ENCODE measurements around the gene GJD2.

The GJD2 gene

GRCh38 chr15:34760909-34761308 is 6.1 kb upstream of the GJD2 start:
- Histone ChIP-seq H3K4me1 (ENCODE audit: insufficient read depth, low read length, severe bottlenecking) (no peaks in the 10 kb centered on the region), H3K9ac (ENCODE audit: low read length) (no peak overlapping the region), H3K36me3 (ENCODE audit: insufficient read depth, low read length) (no peaks in the 10 kb centered on the region), H3K27me3 (ENCODE audit: insufficient read depth, low read length) (no peaks in the 10 kb centered on the region), H3K27ac (ENCODE audit: low read depth, low read length, poor library complexity, severe bottlenecking) (no peak overlapping the region), H3K4me3 (ENCODE audit: low read depth, low read length, poor library complexity, severe bottlenecking) (no peak overlapping the region), H3K9me2 (ENCODE audit: low read depth, low read length) (no peaks in the 10 kb centered on the region), H4K20me1 (ENCODE audit: insufficient read depth, low read length) (no peaks in the 10 kb centered on the region), H3F3A (ENCODE audit: insufficient read depth, low read length) (no peaks in the 10 kb centered on the region), H3K4me2 (ENCODE audit: low read length) (no peak overlapping the region), H3K79me2 (ENCODE audit: insufficient read depth, low read length) (no peaks in the 10 kb centered on the region), H2AFZ (ENCODE audit: low read length) (no peak overlapping the region), H3K9me3 (ENCODE audit: low read length) (no peaks in the 10 kb centered on the region)
- TF ChIP-seq CTCF (IDR thresholded peaks at IDR 0.05; ENCODE audit: low read length): no peak
- TF ChIP-seq EZH2 (IDR thresholded peaks at IDR 0.05; ENCODE audit: borderline replicate concordance, low read length): no peak

GRCh38 chr15:34759992-34760391 is 5.2 kb upstream of the GJD2 start:
- Histone ChIP-seq H3F3A (ENCODE audit: insufficient read depth, low read length) (no peaks in the 10 kb centered on the region), H3K27ac (ENCODE audit: low read depth, low read length, poor library complexity, severe bottlenecking) (no peak overlapping the region), H3K9me2 (ENCODE audit: low read depth, low read length) (no peaks in the 10 kb centered on the region), H3K9ac (ENCODE audit: low read length) (no peak overlapping the region), H3K9me3 (ENCODE audit: low read length) (no peaks in the 10 kb centered on the region), H3K79me2 (ENCODE audit: insufficient read depth, low read length) (no peaks in the 10 kb centered on the region), H3K27me3 (ENCODE audit: insufficient read depth, low read length) (no peaks in the 10 kb centered on the region), H2AFZ (ENCODE audit: low read length) (no peak overlapping the region), H3K36me3 (ENCODE audit: insufficient read depth, low read length) (no peaks in the 10 kb centered on the region), H3K4me3 (ENCODE audit: low read depth, low read length, poor library complexity, severe bottlenecking) (no peak overlapping the region), H3K4me2 (ENCODE audit: low read length) (no peak overlapping the region), H3K4me1 (ENCODE audit: insufficient read depth, low read length, severe bottlenecking) (no peaks in the 10 kb centered on the region), H4K20me1 (ENCODE audit: insufficient read depth, low read length) (no peaks in the 10 kb centered on the region)
- TF ChIP-seq CTCF (IDR thresholded peaks at IDR 0.05; ENCODE audit: low read length) (no peak), EZH2 (IDR thresholded peaks at IDR 0.05; ENCODE audit: borderline replicate concordance, low read length) (no peak)

- Histone ChIP-seq H3K4me1 (ENCODE audit: insufficient read depth, low read length, severe bottlenecking) (no peaks in the 10 kb centered on the region), H3K27ac (ENCODE audit: low read depth, low read length, poor library complexity, severe bottlenecking) (no peak overlapping the region), H3K4me3 (ENCODE audit: low read depth, low read length, poor library complexity, severe bottlenecking) (no peak overlapping the region), H3K9me3 (ENCODE audit: low read length) (no peaks in the 10 kb centered on the region), H4K20me1 (ENCODE audit: insufficient read depth, low read length) (no peaks in the 10 kb centered on the region), H2AFZ (ENCODE audit: low read length) (no peak overlapping the region), H3K4me2 (ENCODE audit: low read length) (no peak overlapping the region), H3K36me3 (ENCODE audit: insufficient read depth, low read length) (no peaks in the 10 kb centered on the region), H3F3A (ENCODE audit: insufficient read depth, low read length) (no peaks in the 10 kb centered on the region), H3K9ac (ENCODE audit: low read length) (no peak overlapping the region), H3K27me3 (ENCODE audit: insufficient read depth, low read length) (no peaks in the 10 kb centered on the region), H3K79me2 (ENCODE audit: insufficient read depth, low read length) (no peaks in the 10 kb centered on the region), H3K9me2 (ENCODE audit: low read depth, low read length) (no peaks in the 10 kb centered on the region)
- TF ChIP-seq CTCF (IDR thresholded peaks at IDR 0.05; ENCODE audit: low read length) (no peak), EZH2 (IDR thresholded peaks at IDR 0.05; ENCODE audit: borderline replicate concordance, low read length) (no peak)
Measured at GRCh38 chr15:34759347-34759746, 4.5 kb upstream of the GJD2 start.
